ENCODE measurements around the gene ARHGEF7.
"Not testable (repeated sequence)": the region's sequence is repeated elsewhere in the genome, so short reads cannot be mapped to it uniquely, and the experiment has no call there.

ARHGEF7 gene

GRCh38 chr13:111249637-111250360, 134.7 kb downstream of the ARHGEF7 start:
- Histone ChIP-seq H3K27ac (ENCODE audit: low read length) (no peak overlapping the region), H3K27me3 (ENCODE audit: low read depth, low read length) (no peaks in the 10 kb centered on the region), H3K36me3 (ENCODE audit: control insufficient read depth in 1 of 2, insufficient read depth in 2 of 2, low read length in 2 of 2) (peaks cover 28 to 36% of the 10 kb centered on the region in 2 donors), H3K4me3 (ENCODE audit: low read depth in 1 of 2, low read length in 2 of 2) (no peak overlapping the region), H3K9me3 (ENCODE audit: control insufficient read depth in 1 of 2, low read length in 2 of 2) (no peaks in the 10 kb centered on the region), H3K4me1 (ENCODE audit: control insufficient read depth in 1 of 2, insufficient read depth in 2 of 2, low read length in 2 of 2) (no peaks in the 10 kb centered on the region)

GRCh38 chr13:111251646-111252445, 136.7 kb downstream of the ARHGEF7 start:
- H3K27ac ChIP-seq (ENCODE audit: low read length), result no peak overlapping the region

GRCh38 chr13:111252446-111253364, 137.6 kb downstream of the ARHGEF7 start:
- H3K27ac ChIP-seq (ENCODE audit: low read length), result no peak overlapping the region
- H3K9me3 ChIP-seq (ENCODE audit: control insufficient read depth in 1 of 2, low read length in 2 of 2), result no peaks in the 10 kb centered on the region
- H3K4me3 ChIP-seq (ENCODE audit: low read depth in 1 of 2, low read length in 2 of 2), result no peak overlapping the region
- H3K27me3 ChIP-seq (ENCODE audit: low read depth, low read length), result no peaks in the 10 kb centered on the region
- no peaks in the 10 kb centered on the region for H3K4me1 ChIP-seq (ENCODE audit: control insufficient read depth in 1 of 2, insufficient read depth in 2 of 2, low read length in 2 of 2)
- H3K36me3 ChIP-seq (ENCODE audit: control insufficient read depth in 1 of 2, insufficient read depth in 2 of 2, low read length in 2 of 2), result peaks cover 21 to 36% of the 10 kb centered on the region in 2 donors

More at GRCh38 chr13:111251646-111252445, 136.7 kb downstream of the ARHGEF7 start:
- H3K9me3 ChIP-seq (ENCODE audit: control insufficient read depth in 1 of 2, low read length in 2 of 2), result no peaks in the 10 kb centered on the region
- H3K36me3 ChIP-seq (ENCODE audit: control insufficient read depth in 1 of 2, insufficient read depth in 2 of 2, low read length in 2 of 2), result peaks cover 21 to 33% of the 10 kb centered on the region in 2 donors
- no peak overlapping the region for H3K4me3 ChIP-seq (ENCODE audit: low read depth in 1 of 2, low read length in 2 of 2)
- no peaks in the 10 kb centered on the region for H3K27me3 ChIP-seq (ENCODE audit: low read depth, low read length)
- H3K4me1 ChIP-seq (ENCODE audit: control insufficient read depth in 1 of 2, insufficient read depth in 2 of 2, low read length in 2 of 2), result no peaks in the 10 kb centered on the region

GRCh38 chr13:111253365-111253872, 138.3 kb downstream of the ARHGEF7 start:
- H3K27ac ChIP-seq (ENCODE audit: low read length), result no peak overlapping the region
- peaks cover 25 to 43% of the 10 kb centered on the region in 2 donors for H3K36me3 ChIP-seq (ENCODE audit: control insufficient read depth in 1 of 2, insufficient read depth in 2 of 2, low read length in 2 of 2)
- no peaks in the 10 kb centered on the region for H3K4me1 ChIP-seq (ENCODE audit: control insufficient read depth in 1 of 2, insufficient read depth in 2 of 2, low read length in 2 of 2)
- H3K4me3 ChIP-seq (ENCODE audit: low read depth in 1 of 2, low read length in 2 of 2), result no peak overlapping the region
- H3K9me3 ChIP-seq (ENCODE audit: control insufficient read depth in 1 of 2, low read length in 2 of 2), result no peaks in the 10 kb centered on the region
- H3K27me3 ChIP-seq (ENCODE audit: low read depth, low read length), result no peaks in the 10 kb centered on the region

- no peak overlapping the region for H3K27ac ChIP-seq (ENCODE audit: low read length)
- H3K36me3 ChIP-seq (ENCODE audit: control insufficient read depth in 1 of 2, insufficient read depth in 2 of 2, low read length in 2 of 2), result peaks cover 34 to 48% of the 10 kb centered on the region in 2 donors
- H3K9me3 ChIP-seq (ENCODE audit: control insufficient read depth in 1 of 2, low read length in 2 of 2), result no peaks in the 10 kb centered on the region
- H3K4me3 ChIP-seq (ENCODE audit: low read depth in 1 of 2, low read length in 2 of 2), result no peak overlapping the region
- H3K4me1 ChIP-seq (ENCODE audit: control insufficient read depth in 1 of 2, insufficient read depth in 2 of 2, low read length in 2 of 2), result no peaks in the 10 kb centered on the region
- H3K27me3 ChIP-seq (ENCODE audit: low read depth, low read length), result no peaks in the 10 kb centered on the region
Measured at GRCh38 chr13:111255228-111255790, 140.2 kb downstream of the ARHGEF7 start.

GRCh38 chr13:111256458-111256857, 141.3 kb downstream of the ARHGEF7 start:
- H3K4me3 ChIP-seq (ENCODE audit: low read depth in 1 of 2, low read length in 2 of 2), result no peak overlapping the region
- no peaks in the 10 kb centered on the region for H3K9me3 ChIP-seq (ENCODE audit: control insufficient read depth in 1 of 2, low read length in 2 of 2)
- no peaks in the 10 kb centered on the region for H3K4me1 ChIP-seq (ENCODE audit: control insufficient read depth in 1 of 2, insufficient read depth in 2 of 2, low read length in 2 of 2)
- no peak overlapping the region for H3K27ac ChIP-seq (ENCODE audit: low read length)
- peaks cover 27 to 39% of the 10 kb centered on the region in 2 donors for H3K36me3 ChIP-seq (ENCODE audit: control insufficient read depth in 1 of 2, insufficient read depth in 2 of 2, low read length in 2 of 2)
- H3K27me3 ChIP-seq (ENCODE audit: low read depth, low read length), result no peaks in the 10 kb centered on the region

GRCh38 chr13:111256946-111257345, 141.8 kb downstream of the ARHGEF7 start:
- Histone ChIP-seq H3K36me3 (ENCODE audit: control insufficient read depth in 1 of 2, insufficient read depth in 2 of 2, low read length in 2 of 2) (peaks cover 25 to 36% of the 10 kb centered on the region in 2 donors), H3K27ac (ENCODE audit: low read length) (no peak overlapping the region), H3K4me3 (ENCODE audit: low read depth in 1 of 2, low read length in 2 of 2) (no peak overlapping the region), H3K4me1 (ENCODE audit: control insufficient read depth in 1 of 2, insufficient read depth in 2 of 2, low read length in 2 of 2) (no peaks in the 10 kb centered on the region), H3K9me3 (ENCODE audit: control insufficient read depth in 1 of 2, low read length in 2 of 2) (no peaks in the 10 kb centered on the region), H3K27me3 (ENCODE audit: low read depth, low read length) (no peaks in the 10 kb centered on the region)

GRCh38 chr13:111257899-111258298, 142.8 kb downstream of the ARHGEF7 start:
- not testable (repeated sequence) for H3K4me3 ChIP-seq (ENCODE audit: low read depth in 1 of 2, low read length in 2 of 2); H3K27ac ChIP-seq (ENCODE audit: low read length); H3K9me3 ChIP-seq (ENCODE audit: control insufficient read depth in 1 of 2, low read length in 2 of 2); H3K27me3 ChIP-seq (ENCODE audit: low read depth, low read length); H3K4me1 ChIP-seq (ENCODE audit: control insufficient read depth in 1 of 2, insufficient read depth in 2 of 2, low read length in 2 of 2)
- H3K36me3 ChIP-seq (ENCODE audit: control insufficient read depth in 1 of 2, insufficient read depth in 2 of 2, low read length in 2 of 2), result peaks cover 22 to 40% of the 10 kb centered on the region in 2 donors

- no peaks in the 10 kb centered on the region for H3K27me3 ChIP-seq (ENCODE audit: low read depth, low read length)
- H3K27ac ChIP-seq (ENCODE audit: low read length), result no peak overlapping the region
- H3K4me3 ChIP-seq (ENCODE audit: low read depth in 1 of 2, low read length in 2 of 2), result no peak overlapping the region
- no peaks in the 10 kb centered on the region for H3K4me1 ChIP-seq (ENCODE audit: control insufficient read depth in 1 of 2, insufficient read depth in 2 of 2, low read length in 2 of 2)
- H3K36me3 ChIP-seq (ENCODE audit: control insufficient read depth in 1 of 2, insufficient read depth in 2 of 2, low read length in 2 of 2), result peaks cover 17 to 37% of the 10 kb centered on the region in 2 donors
- H3K9me3 ChIP-seq (ENCODE audit: control insufficient read depth in 1 of 2, low read length in 2 of 2), result no peaks in the 10 kb centered on the region
Measured at GRCh38 chr13:111258637-111259036, 143.5 kb downstream of the ARHGEF7 start.

- Histone ChIP-seq H3K9me3 (ENCODE audit: control insufficient read depth in 1 of 2, low read length in 2 of 2) (no peaks in the 10 kb centered on the region), H3K27ac (ENCODE audit: low read length) (no peak overlapping the region), H3K27me3 (ENCODE audit: low read depth, low read length) (no peaks in the 10 kb centered on the region), H3K36me3 (ENCODE audit: control insufficient read depth in 1 of 2, insufficient read depth in 2 of 2, low read length in 2 of 2) (peaks cover 13 to 33% of the 10 kb centered on the region in 2 donors), H3K4me1 (ENCODE audit: control insufficient read depth in 1 of 2, insufficient read depth in 2 of 2, low read length in 2 of 2) (no peaks in the 10 kb centered on the region), H3K4me3 (ENCODE audit: low read depth in 1 of 2, low read length in 2 of 2) (no peak overlapping the region)
Measured at GRCh38 chr13:111259058-111259457, 143.9 kb downstream of the ARHGEF7 start.

Data from muscle layer of duodenum (tissue), 2 donors.